GM12878 (cell line): ENCODE data around the gene EHD1. TPM values are rescaled to one million over a fixed set of nuclear protein-coding genes. Genes with fewer than 3 reads are reported as not detected.

Source experiments
- ATAC-seq: fragments of 200-7000 bp; cut with Tn5 transposase; 3 replicates; pipeline ENCODE4 v1.9.1; 2020; ENCODE audit warnings: mild to moderate bottlenecking, moderate library complexity
- BruUV-seq: library from RNA; stranded (reverse); fragments of 400-500 nt; replicated peaks from 2 replicates; lab custom pipeline; 2021; lab: Mats Ljungman, UMichigan
- CTCF ChIA-PET: fragments of 300-600 bp; sonication (Branson Sonifier 250); formaldehyde crosslinking; extraction: SDS; loops from one replicate; lab custom pipeline; 2021; ENCODE audit warnings: inconsistent platforms; lab: Yijun Ruan, JAX
- POLR2A ChIA-PET: fragments of 350-600 bp; formaldehyde crosslinking; extraction: SDS; loops from one replicate; lab custom pipeline; 2021; ENCODE audit warnings: inconsistent platforms; lab: Charles Lee
- RAD21 ChIA-PET: fragments of 300-600 bp; sonication (Branson Sonifier 250); formaldehyde crosslinking; loops from one replicate; lab custom pipeline; 2023; ENCODE audit warnings: antibody characterized with exemption; ENCODE audit not compliant: unreplicated experiment; lab: Charles Lee
- SMC1A ChIA-PET: fragments of 300-600 bp; sonication (Branson Sonifier 250); formaldehyde crosslinking; loops from one replicate; lab custom pipeline; 2023; ENCODE audit not compliant: unreplicated experiment, uncharacterized antibody; lab: Charles Lee
- DNase-seq: peaks from one replicate; pipeline ENCODE4 v3.0.0-alpha.2; 2011; ENCODE audit warnings: low read depth, low spot score
- FAIRE-seq: peaks from 3 replicates; lab custom pipeline; 2011; peaks lifted over from hg19 to GRCh38; lab: Jason Lieb, UNC
- H2AFZ ChIP-seq: 2 replicates; pipeline ENCODE4 v1.6.0; 2011; ENCODE audit warnings: low read depth, low read length, control low read depth; ENCODE audit not compliant: control insufficient read depth
- H3K27ac ChIP-seq: 2 replicates; pipeline ENCODE4 v1.5.1; 2011; ENCODE audit warnings: control low read depth; ENCODE audit not compliant: control insufficient read depth, insufficient read depth
- H3K27me3 ChIP-seq, 2 experiments: replicated peaks in 1 of 2; 2 replicates each; pipeline versions ENCODE4 v1.6.0 to v1.6.1; 2011; ENCODE audit warnings: low read length in 1 of 2; ENCODE audit not compliant: control insufficient read depth in 2 of 2, insufficient read depth in 2 of 2
- H3K36me3 ChIP-seq, 2 experiments: 2 replicates each; pipeline ENCODE4 v1.5.1; 2011; ENCODE audit warnings: low read length in 1 of 2; ENCODE audit not compliant: control insufficient read depth in 2 of 2, insufficient read depth in 2 of 2
- H3K4me1 ChIP-seq: 2 replicates; pipeline ENCODE4 v1.6.1; 2011; ENCODE audit warnings: mild to moderate bottlenecking, low read length, moderate library complexity, mixed read lengths; ENCODE audit not compliant: control insufficient read depth, insufficient read depth
- H3K4me2 ChIP-seq: 2 replicates; pipeline ENCODE4 v1.6.0; 2011; ENCODE audit warnings: control low read depth; ENCODE audit not compliant: control insufficient read depth, insufficient read depth
- H3K4me3 ChIP-seq: fragments of 200-600 bp; sonication (generic); 2 replicates; pipeline ENCODE4 v1.5.1; 2016
- H3K79me2 ChIP-seq: 2 replicates; pipeline ENCODE4 v1.6.0; 2011; ENCODE audit warnings: low read length; ENCODE audit not compliant: control insufficient read depth, insufficient read depth
- H3K9ac ChIP-seq: 2 replicates; pipeline ENCODE4 v1.8.0; 2011; ENCODE audit warnings: low read length, control low read depth, mixed read lengths; ENCODE audit not compliant: control insufficient read depth, insufficient read depth
- H3K9me3 ChIP-seq: replicated peaks from 3 replicates; pipeline ENCODE4 v1.5.1; 2011; ENCODE audit warnings: mild to moderate bottlenecking, low read length; ENCODE audit not compliant: control insufficient read depth, insufficient read depth
- H4K20me1 ChIP-seq: 2 replicates; pipeline ENCODE4 v1.6.0; 2011; ENCODE audit not compliant: control insufficient read depth, insufficient read depth
- ASH2L ChIP-seq: fragments of 300-600, 200-600 bp; sonication (generic); IDR thresholded peaks from 2 replicates; pipeline ENCODE4 v1.6.1; 2017; ENCODE audit warnings: low read depth, mild to moderate bottlenecking, borderline replicate concordance
- CEBPB ChIP-seq, 2 experiments: fragments of 150-350 bp in 1 of 2; IDR thresholded peaks; 2 replicates each; pipeline ENCODE4 v1.6.1; 2012 to 2014; ENCODE audit warnings: low read depth in 2 of 2, low read length in 2 of 2, borderline replicate concordance in 1 of 2, inconsistent platforms in 1 of 2
- CREM ChIP-seq: IDR thresholded peaks from 2 replicates; pipeline ENCODE4 v1.6.1; 2014; ENCODE audit warnings: antibody characterized with exemption, low read depth
- DPF2 ChIP-seq: fragments of 450-650 bp; IDR thresholded peaks from 2 replicates; pipeline ENCODE4 v1.6.1; 2017; ENCODE audit warnings: mild to moderate bottlenecking
- EED ChIP-seq: sonication (generic); IDR thresholded peaks from 2 replicates; pipeline ENCODE4 v1.6.1; 2016; ENCODE audit warnings: antibody characterized with exemption, low read depth
- EGR1 ChIP-seq, 2 experiments: IDR thresholded peaks; 1 replicate in 1 of 2; 2 replicates in 1 of 2; pipeline ENCODE4 v1.6.1; 2011 to 2012; ENCODE audit warnings: low read depth in 2 of 2, low read length in 2 of 2, borderline replicate concordance in 1 of 2, mild to moderate bottlenecking in 1 of 2, moderate library complexity in 1 of 2
- ETV6 ChIP-seq, 2 experiments: fragments of 450-650 bp in 1 of 2; IDR thresholded peaks in 1 of 2; conservative IDR thresholded peaks in 1 of 2; 2 replicates each; pipeline ENCODE4 v1.6.1; 2014; ENCODE audit warnings: antibody characterized with exemption in 1 of 2, borderline replicate concordance in 1 of 2, low read depth in 1 of 2, mild to moderate bottlenecking in 1 of 2, moderate library complexity in 1 of 2
- GATAD2B ChIP-seq: fragments of 450-650 bp; conservative IDR thresholded peaks from 2 replicates; pipeline ENCODE4 v1.6.1; 2017; ENCODE audit warnings: low read depth, mild to moderate bottlenecking, moderate library complexity
- HCFC1 ChIP-seq: fragments of 150-350 bp; IDR thresholded peaks from 2 replicates; pipeline ENCODE4 v1.6.1; 2014; ENCODE audit warnings: low read length
- JUND ChIP-seq: IDR thresholded peaks from 2 replicates; pipeline ENCODE4 v1.6.1; 2012; ENCODE audit warnings: low read depth, mild to moderate bottlenecking, low read length, improper control_type of control experiment, moderate library complexity
- KAT2A ChIP-seq: conservative IDR thresholded peaks from 2 replicates; pipeline ENCODE4 v1.6.1; 2011; ENCODE audit warnings: low read depth, low read length; ENCODE audit not compliant: control insufficient read depth
- MEF2B ChIP-seq: fragments of 450-650 bp; IDR thresholded peaks from 2 replicates; pipeline ENCODE4 v1.6.1; 2018; ENCODE audit warnings: mild to moderate bottlenecking, moderate library complexity; ENCODE audit not compliant: partially characterized antibody, poor library complexity, severe bottlenecking
- PAX5 ChIP-seq: IDR thresholded peaks from 2 replicates; pipeline ENCODE4 v1.6.1; 2011; ENCODE audit warnings: low read depth, low read length, borderline replicate concordance
- POLR2A ChIP-seq: IDR thresholded peaks from 2 replicates; pipeline ENCODE4 v1.6.1; 2011; ENCODE audit warnings: low read depth, mild to moderate bottlenecking, low read length
- POLR2AphosphoS5 ChIP-seq: IDR thresholded peaks from 2 replicates; pipeline ENCODE4 v1.6.1; 2011; ENCODE audit warnings: mild to moderate bottlenecking, low read length, inconsistent platforms
- RCOR1 ChIP-seq: conservative IDR thresholded peaks from 2 replicates; pipeline ENCODE4 v1.6.1; 2012; ENCODE audit warnings: low read depth, low read length, improper control_type of control experiment
- SMAD5 ChIP-seq: IDR thresholded peaks from 2 replicates; pipeline ENCODE4 v1.6.1; 2016; ENCODE audit warnings: antibody characterized with exemption, low read depth
- SP1 ChIP-seq: IDR thresholded peaks from one replicate; pipeline ENCODE4 v1.6.1; 2011; ENCODE audit warnings: low read depth, low read length
- WGBS: methylation state at CpG from one replicate; pipeline ENCODE4 v1.1.6; 2016; ENCODE audit warnings: low lambda C conversion rate; ENCODE audit not compliant: insufficient replicate concordance, insufficient coverage; ENCODE audit errors: missing lambda C conversion rate; 5-methylcytosine and 5-hydroxymethylcytosine counted together
- in situ Hi-C: fragments of 300-500 bp; cut with MboI; formaldehyde crosslinking; loops from 9 replicates; pipeline ENCODE4 v1.14.3; 2018; ENCODE audit warnings: mixed read lengths
- intact Hi-C: fragments of 100-400 bp; cut with micrococcal nuclease; formaldehyde crosslinking; loops from one replicate; pipeline ENCODE4 v1.14.2; 2022; ENCODE audit not compliant: unreplicated experiment
- polyA plus RNA-seq, 11 experiments: library from polyadenylated mRNA; depleted of rRNA in 4 of 11; unstranded in 6 of 11; stranded (reverse) in 5 of 11; fragments of >200 nt; fragmentation: Nextera tagmentation in 4 of 11; fragmentation: Illumina TruSeq in 1 of 11; extraction: Ambion mirVana in 4 of 11; extraction: Trizol in 1 of 11; gene quantifications; 1 replicate in 1 of 11; 2 replicates in 10 of 11; pipeline versions ENCODE4 v1.2.1 to v1.2.3, GENCODE V29; 2011 to 2016; ENCODE audit warnings: inconsistent platforms in 2 of 11, missing spikeins in 2 of 11, low read depth in 1 of 11
- total RNA-seq, 4 experiments: library from RNA; depleted of rRNA in 3 of 4; stranded (reverse); fragments of >200 nt in 3 of 4; fragmentation: Illumina TruSeq in 1 of 4; extraction: Trizol in 1 of 4; gene quantifications; 2 replicates each; pipeline versions ENCODE4 v1.2.1 to v1.2.3, GENCODE V29; 2013 to 2021
- TF ChIP-seq, protein P1 (sequence below): fragments of 450-650 bp; formaldehyde crosslinking; IDR thresholded peaks from 2 replicates; pipeline ENCODE4 v1.5.0; 2022; ENCODE audit warnings: mild to moderate bottlenecking, missing genetic modification characterization

Gene EHD1
- total and polyA plus RNA-seq, 10 of the 15 experiments (the other 5 are each of a cell fraction or from before 2014, with no cell fraction given) = 1.0 to 165 (median 66.5) TPM

DNA sequence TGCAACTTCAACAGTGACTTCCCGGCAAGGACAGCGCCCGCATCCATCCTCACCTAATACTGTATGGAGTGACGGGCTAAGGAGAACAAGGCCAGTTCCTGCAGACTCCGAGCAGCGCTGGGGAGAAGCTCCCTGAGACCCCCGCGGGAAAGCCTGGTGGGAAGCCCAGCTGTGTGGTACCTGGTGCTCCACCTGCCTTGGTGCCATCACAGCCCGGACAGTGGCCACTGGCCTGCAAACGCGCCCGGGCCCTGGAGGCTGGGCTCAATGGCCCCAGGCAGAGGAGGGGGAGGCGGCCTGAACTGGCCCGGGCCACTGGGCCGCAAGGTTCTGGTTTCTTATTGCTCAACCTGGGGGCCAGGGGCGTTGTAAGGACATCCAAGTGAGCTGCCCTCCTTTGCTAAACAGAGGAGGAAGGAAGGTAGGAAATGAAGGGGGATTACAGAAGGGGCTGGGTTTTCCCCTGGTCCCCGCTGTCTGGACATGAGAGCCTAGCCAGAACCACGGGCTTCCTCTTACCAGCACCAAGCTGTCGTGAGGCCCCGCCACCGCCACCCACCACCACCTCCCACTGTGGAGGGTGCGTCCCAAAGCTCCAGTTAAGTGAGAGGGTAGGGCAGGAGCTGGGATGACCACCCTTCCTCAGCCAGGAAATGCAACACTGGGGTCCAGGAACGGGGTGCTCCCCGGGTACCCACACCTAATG is 25.5 kb downstream of the EHD1 start:
- ChIA-PET SMC1A (interaction anchor here (1.0 to 12.7 kb wide), 5 partner anchors 11 to 41 kb away, joined by 3 to 306 read pairs (median 6); partner anchors contain the start of gene EHD1), CTCF (interaction anchor here (0.7 to 28.8 kb wide), 4 partner anchors 10 to 157 kb away, joined by 3 to 1208 read pairs (median 188); partner anchors contain the start of gene EHD1), RAD21 (interaction anchor here (0.7 to 12.9 kb wide), 6 partner anchors 11 to 46 kb away, joined by 3 to 316 read pairs (median 6); partner anchors contain the start of gene EHD1), POLR2A (interaction anchor here (1.0 to 24.3 kb wide), 8 partner anchors 11 to 410 kb away, joined by 3 to 620 read pairs (median 4); partner anchors contain the start of genes EHD1 and SF1)
- intact Hi-C loops = no loop called here
- H3K27ac ChIP-seq = peak overlapping the region; percentile 97
- H3K4me1 ChIP-seq = peaks cover 97% of the 10 kb centered on the region
- peak overlapping the region; percentile 21; the same call in 1 of the 2 replicates for H3K4me3 ChIP-seq
- H3K4me2 ChIP-seq = peak overlapping the region; percentile 57
- no peaks in the 10 kb centered on the region for H4K20me1 ChIP-seq
- H3K36me3 ChIP-seq = peaks cover 17 to 44% of the 10 kb centered on the region in 2 experiments
- H2AFZ ChIP-seq = no peak overlapping the region
- no TSS peak for BruUV-seq
- H3K79me2 ChIP-seq = peaks cover 31% of the 10 kb centered on the region
- DNase-seq (no peak), ATAC-seq (peak; percentile 9), FAIRE-seq (no peak)
- H3K9ac ChIP-seq = peak overlapping the region; percentile 47
- no peaks in the 10 kb centered on the region for H3K27me3 ChIP-seq
- TF ChIP-seq MEF2B = no peak
- no peak for TF ChIP-seq DPF2
- TF ChIP-seq RCOR1 = no peak
- TF ChIP-seq CEBPB (IDR thresholded peaks at IDR 0.05; ENCODE audit: borderline replicate concordance in 1 of 2, low read depth in 2 of 2, low read length in 2 of 2) = no peak
- TF ChIP-seq SMAD5 = no peak; the same call in 1 of the 2 replicates
- peak; percentile 75 for TF ChIP-seq POLR2A
- TF ChIP-seq CREM = peak; percentile 7; the same call in 1 of the 2 replicates
- TF ChIP-seq GATAD2B = 0 out of 2 replicates have a peak, but pooled peaks have one; percentile 38
- TF ChIP-seq EED = peak; percentile 45
- TF ChIP-seq JUND = no peak
- TF ChIP-seq EGR1 (IDR thresholded peaks at IDR 0.05; ENCODE audit: borderline replicate concordance in 1 of 2, low read depth in 2 of 2, low read length in 2 of 2) = peak in 1 of 2 experiments; percentile 62; a peak in 2 of 3 replicates
- TF ChIP-seq SP1 = no peak
- peak; percentile 16 for TF ChIP-seq POLR2AphosphoS5
- no peak for TF ChIP-seq HCFC1
- no peak for TF ChIP-seq ASH2L
- TF ChIP-seq PAX5 = peak; percentile 35; the same call in 1 of the 2 replicates
- no peak for TF ChIP-seq KAT2A
- TF ChIP-seq, protein P1, sequence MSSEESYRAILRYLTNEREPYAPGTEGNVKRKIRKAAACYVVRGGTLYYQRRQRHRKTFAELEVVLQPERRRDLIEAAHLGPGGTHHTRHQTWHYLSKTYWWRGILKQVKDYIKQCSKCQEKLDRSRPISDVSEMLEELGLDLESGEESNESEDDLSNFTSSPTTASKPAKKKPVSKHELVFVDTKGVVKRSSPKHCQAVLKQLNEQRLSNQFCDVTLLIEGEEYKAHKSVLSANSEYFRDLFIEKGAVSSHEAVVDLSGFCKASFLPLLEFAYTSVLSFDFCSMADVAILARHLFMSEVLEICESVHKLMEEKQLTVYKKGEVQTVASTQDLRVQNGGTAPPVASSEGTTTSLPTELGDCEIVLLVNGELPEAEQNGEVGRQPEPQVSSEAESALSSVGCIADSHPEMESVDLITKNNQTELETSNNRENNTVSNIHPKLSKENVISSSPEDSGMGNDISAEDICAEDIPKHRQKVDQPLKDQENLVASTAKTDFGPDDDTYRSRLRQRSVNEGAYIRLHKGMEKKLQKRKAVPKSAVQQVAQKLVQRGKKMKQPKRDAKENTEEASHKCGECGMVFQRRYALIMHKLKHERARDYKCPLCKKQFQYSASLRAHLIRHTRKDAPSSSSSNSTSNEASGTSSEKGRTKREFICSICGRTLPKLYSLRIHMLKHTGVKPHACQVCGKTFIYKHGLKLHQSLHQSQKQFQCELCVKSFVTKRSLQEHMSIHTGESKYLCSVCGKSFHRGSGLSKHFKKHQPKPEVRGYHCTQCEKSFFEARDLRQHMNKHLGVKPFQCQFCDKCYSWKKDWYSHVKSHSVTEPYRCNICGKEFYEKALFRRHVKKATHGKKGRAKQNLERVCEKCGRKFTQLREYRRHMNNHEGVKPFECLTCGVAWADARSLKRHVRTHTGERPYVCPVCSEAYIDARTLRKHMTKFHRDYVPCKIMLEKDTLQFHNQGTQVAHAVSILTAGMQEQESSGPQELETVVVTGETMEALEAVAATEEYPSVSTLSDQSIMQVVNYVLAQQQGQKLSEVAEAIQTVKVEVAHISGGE = no peak
- TF ChIP-seq ETV6 (conservative IDR thresholded peaks at IDR 0.05 in 1 of 2, IDR thresholded peaks at IDR 0.05 in 1 of 2; ENCODE audit: borderline replicate concordance in 1 of 2, low read depth in 1 of 2) = peak in 1 of 2 experiments; percentile 60; a peak in 1 of 4 replicates
- TF ChIP-seq, all 136 proteins: peak for 8
- in situ Hi-C loops = no loop called here
- WGBS = 55% methylated on average over 20 of the region's 24 CpGs
- H3K9me3 ChIP-seq = no peaks in the 10 kb centered on the region
